ENCODE measurements around the gene TMEM213.

The TMEM213 gene

DNA sequence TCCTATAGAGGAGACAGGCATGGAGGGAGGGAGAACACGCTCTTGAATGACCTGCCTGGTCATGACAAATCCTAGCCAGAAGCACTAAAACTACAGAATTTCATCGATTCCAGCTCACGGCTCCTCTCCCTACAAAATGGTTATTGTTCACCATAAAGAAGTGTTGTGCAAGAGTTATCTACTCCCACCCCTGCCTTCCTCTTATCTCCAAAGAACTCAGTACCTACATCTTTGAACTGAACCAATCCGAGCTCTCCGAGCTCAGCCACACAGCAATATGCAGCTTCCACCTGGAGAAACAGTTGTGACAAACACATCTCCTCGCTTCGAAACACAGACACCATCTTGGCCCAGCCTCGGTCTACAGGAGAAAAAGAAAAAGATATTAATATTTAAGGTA is 26.9 kb upstream of the TMEM213 start:
- no peak for DNase-seq (ENCODE audit: extremely low spot score)
- no peak for TF ChIP-seq LEF1 (IDR thresholded peaks at IDR 0.05; ENCODE audit: borderline replicate concordance)
- no peak for TF ChIP-seq BHLHE40 (IDR thresholded peaks at IDR 0.05; ENCODE audit: borderline replicate concordance)
- TF ChIP-seq, protein P1, sequence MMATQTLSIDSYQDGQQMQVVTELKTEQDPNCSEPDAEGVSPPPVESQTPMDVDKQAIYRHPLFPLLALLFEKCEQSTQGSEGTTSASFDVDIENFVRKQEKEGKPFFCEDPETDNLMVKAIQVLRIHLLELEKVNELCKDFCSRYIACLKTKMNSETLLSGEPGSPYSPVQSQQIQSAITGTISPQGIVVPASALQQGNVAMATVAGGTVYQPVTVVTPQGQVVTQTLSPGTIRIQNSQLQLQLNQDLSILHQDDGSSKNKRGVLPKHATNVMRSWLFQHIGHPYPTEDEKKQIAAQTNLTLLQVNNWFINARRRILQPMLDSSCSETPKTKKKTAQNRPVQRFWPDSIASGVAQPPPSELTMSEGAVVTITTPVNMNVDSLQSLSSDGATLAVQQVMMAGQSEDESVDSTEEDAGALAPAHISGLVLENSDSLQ (IDR thresholded peaks at IDR 0.05) = no peak
- no peak for TF ChIP-seq CTBP1 (IDR thresholded peaks at IDR 0.05; ENCODE audit: borderline replicate concordance)
- TF ChIP-seq FOXK2 (IDR thresholded peaks at IDR 0.05) = no peak
- TF ChIP-seq NFRKB (IDR thresholded peaks at IDR 0.05) = no peak
- no peak for TF ChIP-seq L3MBTL2 (conservative IDR thresholded peaks at IDR 0.05)
- TF ChIP-seq ARNT (IDR thresholded peaks at IDR 0.05) = no peak
- no peak for TF ChIP-seq ZNF384 (IDR thresholded peaks at IDR 0.05)
- TF ChIP-seq TARDBP (IDR thresholded peaks at IDR 0.05) = no peak
- no peak for TF ChIP-seq SP1 (IDR thresholded peaks at IDR 0.05)
- ChIA-PET CTCF (no interaction called here), POLR2A (no interaction called here)

DNA sequence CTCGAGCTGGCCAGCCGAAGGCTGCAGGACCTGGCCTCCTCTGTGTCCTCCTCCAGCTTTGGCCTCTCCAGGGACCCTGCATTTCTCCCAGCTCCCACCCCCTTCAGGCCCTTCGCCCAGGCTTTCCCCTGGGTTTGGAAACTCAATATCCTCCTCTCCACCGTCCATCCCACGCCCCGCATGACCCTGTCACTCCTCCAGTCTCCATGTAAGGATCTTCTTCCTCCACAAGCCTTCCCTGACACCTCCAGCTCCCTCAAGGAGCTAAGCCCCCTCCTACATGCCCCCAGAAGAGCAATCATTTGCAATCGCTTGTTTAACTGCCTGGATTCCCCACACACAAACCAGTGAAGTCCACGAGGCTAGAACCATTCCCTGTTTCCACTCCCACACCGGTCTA is 24.6 kb upstream of the TMEM213 start:
- POLR2A ChIA-PET = no interaction called here
- TF ChIP-seq ELF4 (IDR thresholded peaks at IDR 0.05) (no peak), CTBP1 (IDR thresholded peaks at IDR 0.05; ENCODE audit: borderline replicate concordance) (no peak), BHLHE40 (IDR thresholded peaks at IDR 0.05; ENCODE audit: borderline replicate concordance) (no peak), TARDBP (IDR thresholded peaks at IDR 0.05) (no peak), FOXM1 (IDR thresholded peaks at IDR 0.05; ENCODE audit: borderline replicate concordance) (no peak), FOXK2 (IDR thresholded peaks at IDR 0.05) (no peak), FOXA1 (IDR thresholded peaks at IDR 0.05) (no peak), HDGF (IDR thresholded peaks at IDR 0.05; ENCODE audit: borderline replicate concordance) (no peak), SUZ12 (IDR thresholded peaks at IDR 0.05) (no peak), L3MBTL2 (conservative IDR thresholded peaks at IDR 0.05) (no peak), LEF1 (IDR thresholded peaks at IDR 0.05; ENCODE audit: borderline replicate concordance) (no peak), NFRKB (IDR thresholded peaks at IDR 0.05) (no peak), ZNF384 (IDR thresholded peaks at IDR 0.05) (no peak), SP1 (IDR thresholded peaks at IDR 0.05) (no peak), ARNT (IDR thresholded peaks at IDR 0.05) (no peak)
- TF ChIP-seq, protein P1 (IDR thresholded peaks at IDR 0.05) = no peak
- CTCF ChIA-PET = no interaction called here
- DNase-seq (ENCODE audit: extremely low spot score) = no peak

DNA sequence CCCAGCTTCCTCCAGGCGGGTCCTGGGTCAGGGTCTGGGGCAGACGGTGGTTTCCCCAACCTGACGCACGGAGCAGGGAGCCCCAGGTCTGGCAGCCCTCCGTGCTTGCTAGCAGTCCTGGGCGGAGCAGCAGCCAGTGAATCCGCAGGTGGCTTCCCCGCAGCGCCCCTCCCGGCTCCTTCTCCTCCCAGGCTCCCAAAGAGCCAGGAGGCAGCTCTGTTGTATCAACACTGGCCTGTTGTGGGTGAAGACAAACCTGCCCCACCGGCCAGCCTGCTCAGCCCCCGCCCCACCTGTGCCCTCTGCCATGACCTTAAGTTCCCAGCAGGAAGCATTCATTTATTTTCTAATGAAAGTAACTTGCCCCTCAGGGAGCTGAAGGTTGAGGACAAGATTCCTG is 24.0 kb upstream of the TMEM213 start:
- DNase-seq (ENCODE audit: extremely low spot score) = no peak
- CTCF ChIA-PET = no interaction called here
- POLR2A ChIA-PET = no interaction called here

DNA sequence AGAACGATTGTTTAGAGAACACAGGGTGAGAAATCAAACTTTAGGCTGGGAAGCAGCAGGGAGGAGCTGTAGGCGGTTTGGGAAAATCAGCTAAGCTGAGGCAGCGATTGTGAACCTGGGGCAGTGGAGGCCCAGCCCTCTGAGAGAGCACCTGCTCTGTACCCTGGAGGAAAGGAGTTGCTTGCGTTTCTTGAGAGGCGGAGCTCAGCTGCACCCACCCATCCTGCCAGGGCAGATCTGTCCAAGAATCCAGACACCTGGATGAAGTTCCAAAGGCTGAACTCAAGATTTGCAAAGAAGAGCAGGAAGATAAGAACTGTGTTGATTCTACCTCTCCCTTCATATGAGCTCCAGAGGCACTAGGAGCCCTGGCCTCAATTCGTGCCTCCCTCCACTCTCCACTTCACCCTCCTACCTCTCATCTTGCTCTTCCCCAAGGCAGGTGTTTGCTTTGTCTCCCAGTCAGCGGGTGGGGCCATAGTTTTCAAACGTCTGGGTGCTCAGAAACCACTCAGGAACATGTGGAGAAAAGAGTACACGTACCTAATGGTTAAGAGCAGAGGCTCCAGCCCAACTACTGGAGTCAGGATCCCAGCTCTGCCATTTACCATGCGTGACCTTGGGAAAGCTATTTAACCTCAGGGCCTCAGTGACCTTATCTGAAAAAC is 21.5 kb upstream of the TMEM213 start:
- TF ChIP-seq ELF4 (IDR thresholded peaks at IDR 0.05) (no peak), LEF1 (IDR thresholded peaks at IDR 0.05; ENCODE audit: borderline replicate concordance) (no peak), FOXA1 (IDR thresholded peaks at IDR 0.05) (no peak), L3MBTL2 (conservative IDR thresholded peaks at IDR 0.05) (no peak), CTBP1 (IDR thresholded peaks at IDR 0.05; ENCODE audit: borderline replicate concordance) (no peak), HDGF (IDR thresholded peaks at IDR 0.05; ENCODE audit: borderline replicate concordance) (no peak), BHLHE40 (IDR thresholded peaks at IDR 0.05; ENCODE audit: borderline replicate concordance) (no peak), SUZ12 (IDR thresholded peaks at IDR 0.05) (no peak), SP1 (IDR thresholded peaks at IDR 0.05) (no peak), NFRKB (IDR thresholded peaks at IDR 0.05) (no peak), FOXM1 (IDR thresholded peaks at IDR 0.05; ENCODE audit: borderline replicate concordance) (no peak), FOXK2 (IDR thresholded peaks at IDR 0.05) (no peak), ARNT (IDR thresholded peaks at IDR 0.05) (no peak), ZNF384 (IDR thresholded peaks at IDR 0.05) (no peak), TARDBP (IDR thresholded peaks at IDR 0.05) (no peak)
- TF ChIP-seq, protein P1 (IDR thresholded peaks at IDR 0.05) = no peak
- POLR2A ChIA-PET = no interaction called here
- DNase-seq (ENCODE audit: extremely low spot score) = no peak

More for the DNA sequence above, 24.0 kb upstream of the TMEM213 start:
- TF ChIP-seq FOXK2 (IDR thresholded peaks at IDR 0.05) (no peak), L3MBTL2 (conservative IDR thresholded peaks at IDR 0.05) (no peak), SUZ12 (IDR thresholded peaks at IDR 0.05) (no peak), SP1 (IDR thresholded peaks at IDR 0.05) (no peak), TARDBP (IDR thresholded peaks at IDR 0.05) (no peak), HDGF (IDR thresholded peaks at IDR 0.05; ENCODE audit: borderline replicate concordance) (no peak), LEF1 (IDR thresholded peaks at IDR 0.05; ENCODE audit: borderline replicate concordance) (no peak), NFRKB (IDR thresholded peaks at IDR 0.05) (no peak), FOXA1 (IDR thresholded peaks at IDR 0.05) (no peak), ARNT (IDR thresholded peaks at IDR 0.05) (no peak), BHLHE40 (IDR thresholded peaks at IDR 0.05; ENCODE audit: borderline replicate concordance) (no peak), ELF4 (IDR thresholded peaks at IDR 0.05) (no peak), CTBP1 (IDR thresholded peaks at IDR 0.05; ENCODE audit: borderline replicate concordance) (no peak), ZNF384 (IDR thresholded peaks at IDR 0.05) (no peak)
- TF ChIP-seq, protein P1 (IDR thresholded peaks at IDR 0.05) = no peak

DNA sequence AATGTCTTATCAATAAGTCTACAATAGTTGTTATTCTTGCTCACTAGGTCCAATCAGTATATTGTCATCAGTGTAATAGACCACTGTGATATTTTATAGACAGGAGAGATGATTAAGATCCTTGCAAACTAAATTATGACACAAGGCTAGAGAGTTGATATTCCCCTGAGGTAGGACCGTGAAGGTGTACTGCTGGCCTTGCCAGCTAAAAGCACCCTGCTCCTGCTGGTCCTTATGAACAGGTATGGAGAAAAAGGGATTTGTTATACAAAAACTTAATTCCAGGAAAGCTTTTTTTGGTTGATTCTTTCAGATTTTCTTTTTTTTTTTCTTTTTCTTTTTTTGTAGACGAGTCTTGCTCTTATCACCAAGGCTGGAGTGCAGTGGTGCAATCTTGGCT is 16.8 kb upstream of the TMEM213 start:
- no peak for TF ChIP-seq FOXM1 (IDR thresholded peaks at IDR 0.05; ENCODE audit: borderline replicate concordance)
- no peak for TF ChIP-seq HDGF (IDR thresholded peaks at IDR 0.05; ENCODE audit: borderline replicate concordance)
- no peak for TF ChIP-seq NFRKB (IDR thresholded peaks at IDR 0.05)
- TF ChIP-seq, protein P1 (IDR thresholded peaks at IDR 0.05) = no peak
- no peak for TF ChIP-seq CTBP1 (IDR thresholded peaks at IDR 0.05; ENCODE audit: borderline replicate concordance)
- TF ChIP-seq BHLHE40 (IDR thresholded peaks at IDR 0.05; ENCODE audit: borderline replicate concordance) = no peak
- no peak for TF ChIP-seq ELF4 (IDR thresholded peaks at IDR 0.05)
- TF ChIP-seq FOXK2 (IDR thresholded peaks at IDR 0.05) = no peak
- no peak for TF ChIP-seq SUZ12 (IDR thresholded peaks at IDR 0.05)
- no peak for TF ChIP-seq L3MBTL2 (conservative IDR thresholded peaks at IDR 0.05)
- no peak for TF ChIP-seq SP1 (IDR thresholded peaks at IDR 0.05)
- no peak for TF ChIP-seq ZNF384 (IDR thresholded peaks at IDR 0.05)
- TF ChIP-seq TARDBP (IDR thresholded peaks at IDR 0.05) = no peak
- TF ChIP-seq FOXA1 (IDR thresholded peaks at IDR 0.05) = no peak
- TF ChIP-seq ARNT (IDR thresholded peaks at IDR 0.05) = no peak
- no peak for TF ChIP-seq LEF1 (IDR thresholded peaks at IDR 0.05; ENCODE audit: borderline replicate concordance)
- DNase-seq (ENCODE audit: extremely low spot score) = no peak
- ChIA-PET POLR2A (no interaction called here), CTCF (no interaction called here)

More for the DNA sequence above, 21.5 kb upstream of the TMEM213 start:
- CTCF ChIA-PET = interaction anchor here (0.8 kb wide), 1 partner anchor 38 kb away, joined by 3 read pairs; no protein-coding TSS in a partner anchor
